Ureter (tissue), 1 donor: Measurements from ENCODE around the gene TP53TG5. TPM values are rescaled to one million over a fixed set of nuclear protein-coding genes. Genes with fewer than 3 reads are reported as not detected.

Experiments
- DNase-seq: peaks from one replicate; pipeline ENCODE4 v3.0.0-alpha.2; 2020; ENCODE audit warnings: low spot score
- total RNA-seq: library from RNA; stranded (reverse); gene quantifications from one replicate; pipeline ENCODE4 v1.2.4, GENCODE V29; 2023
- donor health status: DM: yes; HTN: yes; CAD: no.

TP53TG5 gene
- total RNA-seq, result 1.2 TPM

- no peak for DNase-seq
Observed at GRCh38 chr20:45378191-45378590, at the start of gene TP53TG5. Gene TP53TG5, minus strand, starts transcription at chr20:45378325. Its CDS starts 89 bp downstream, at chr20:45378236.

- DNase-seq, result no peak
Observed at GRCh38 chr20:45427236-45428149, 49.4 kb upstream of the TP53TG5 start.

- no peak for DNase-seq
Observed at GRCh38 chr20:45426320-45427016, 48.3 kb upstream of the TP53TG5 start.

GRCh38 chr20:45425561-45425960 is 47.4 kb upstream of the TP53TG5 start:
- DNase-seq, result no peak

GRCh38 chr20:45423700-45424099 is 45.6 kb upstream of the TP53TG5 start:
- no peak for DNase-seq

GRCh38 chr20:45420125-45420524 is 42.0 kb upstream of the TP53TG5 start:
- no peak for DNase-seq

- DNase-seq, result no peak
Observed at GRCh38 chr20:45419188-45420091, 41.3 kb upstream of the TP53TG5 start.

GRCh38 chr20:45416917-45417316 is 38.8 kb upstream of the TP53TG5 start:
- no peak for DNase-seq

- peak; percentile 89 for DNase-seq
Observed at GRCh38 chr20:45415822-45416637, 37.9 kb upstream of the TP53TG5 start, which contains the start of gene PIGT. Gene PIGT, plus strand, starts transcription at chr20:45416141. Its CDS starts 16 bp downstream, at chr20:45416157.

GRCh38 chr20:45413479-45413878 is 35.4 kb upstream of the TP53TG5 start:
- no peak for DNase-seq

- DNase-seq, result no peak
Observed at GRCh38 chr20:45412653-45413052, 34.5 kb upstream of the TP53TG5 start.

GRCh38 chr20:45410887-45411286 is 32.8 kb upstream of the TP53TG5 start:
- no peak for DNase-seq

- DNase-seq, result no peak
Observed at GRCh38 chr20:45409521-45410272, 31.6 kb upstream of the TP53TG5 start.

- DNase-seq, result no peak
Observed at GRCh38 chr20:45408646-45409213, 30.6 kb upstream of the TP53TG5 start.

- DNase-seq, result no peak
Observed at GRCh38 chr20:45407783-45408645, 29.9 kb upstream of the TP53TG5 start, which contains the start of gene DBNDD2. Gene DBNDD2, plus strand, starts transcription at chr20:45408289. Its CDS starts 179 bp downstream, at chr20:45408468.

GRCh38 chr20:45407067-45407745 is 29.1 kb upstream of the TP53TG5 start:
- DNase-seq, result no peak

- DNase-seq, result peak; percentile 81
Observed at GRCh38 chr20:45406260-45407066, 28.3 kb upstream of the TP53TG5 start.
